ENCODE results near the gene TNKS1BP1. TPM values are rescaled to one million over a fixed set of nuclear protein-coding genes. Genes with fewer than 3 reads are reported as not detected.
"Not testable (repeated sequence)": the region's sequence is repeated elsewhere in the genome, so short reads cannot be mapped to it uniquely, and the experiment has no call there.

Gene TNKS1BP1
- total RNA-seq, 4 donors from 2014 or later, result 98.5 to 165 (median 125) TPM

DNA sequence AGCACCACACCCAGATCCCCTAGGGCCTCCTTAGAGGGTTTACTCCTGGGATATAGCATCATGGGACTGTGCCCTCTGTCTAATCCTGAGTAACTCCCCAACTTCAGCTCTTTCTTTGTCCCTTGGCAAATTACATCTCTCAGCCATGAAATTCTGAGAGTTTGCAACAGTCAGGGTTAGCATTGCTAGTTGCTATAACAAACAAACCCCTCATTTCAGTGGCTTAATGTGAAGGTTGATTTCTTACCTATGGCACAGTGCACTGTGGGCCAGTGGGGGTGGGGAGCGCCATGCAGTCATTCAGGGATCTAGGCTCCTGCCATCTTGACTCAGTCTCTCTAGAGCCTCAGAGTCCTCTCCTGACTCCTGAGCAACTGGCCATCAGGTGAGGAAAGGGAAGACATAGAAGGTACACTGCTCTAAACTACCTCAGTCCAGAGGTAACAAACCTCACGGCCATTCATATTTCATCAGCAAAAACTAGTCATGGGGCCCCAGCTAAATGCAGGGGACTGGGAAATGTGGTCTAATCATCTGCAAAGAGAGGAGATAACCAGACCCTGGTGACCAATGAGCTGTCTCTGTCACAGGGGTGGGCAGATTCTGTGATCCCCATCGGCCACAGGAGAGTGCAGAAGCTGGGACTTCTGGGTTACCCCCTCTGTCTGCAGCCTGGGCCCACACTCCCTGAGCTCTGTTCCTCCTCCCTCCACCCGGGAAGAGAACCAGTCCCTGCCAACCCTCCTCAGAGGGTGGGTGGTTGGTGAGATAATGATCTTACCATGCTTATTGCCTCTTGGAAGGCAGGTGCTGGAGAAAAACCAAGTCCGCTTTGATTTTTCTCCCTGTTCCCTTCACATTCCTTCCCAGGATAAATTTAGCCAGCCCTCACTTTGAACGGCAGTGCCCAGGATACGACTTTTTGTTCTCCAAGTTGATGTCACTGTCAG, 38.7 kb upstream of the TNKS1BP1 start:
- ATAC-seq (no peak), DNase-seq (no peak)
- Histone ChIP-seq H3K9me3 (no peaks in the 10 kb centered on the region), H3K36me3 (no peaks in the 10 kb centered on the region), H3K4me3 (no peak overlapping the region), H3K27ac (no peak overlapping the region), H3K4me1 (peaks cover 3 to 11% of the 10 kb centered on the region in 2 donors), H3K27me3 (no peaks in the 10 kb centered on the region)
- TF ChIP-seq, protein P1, sequence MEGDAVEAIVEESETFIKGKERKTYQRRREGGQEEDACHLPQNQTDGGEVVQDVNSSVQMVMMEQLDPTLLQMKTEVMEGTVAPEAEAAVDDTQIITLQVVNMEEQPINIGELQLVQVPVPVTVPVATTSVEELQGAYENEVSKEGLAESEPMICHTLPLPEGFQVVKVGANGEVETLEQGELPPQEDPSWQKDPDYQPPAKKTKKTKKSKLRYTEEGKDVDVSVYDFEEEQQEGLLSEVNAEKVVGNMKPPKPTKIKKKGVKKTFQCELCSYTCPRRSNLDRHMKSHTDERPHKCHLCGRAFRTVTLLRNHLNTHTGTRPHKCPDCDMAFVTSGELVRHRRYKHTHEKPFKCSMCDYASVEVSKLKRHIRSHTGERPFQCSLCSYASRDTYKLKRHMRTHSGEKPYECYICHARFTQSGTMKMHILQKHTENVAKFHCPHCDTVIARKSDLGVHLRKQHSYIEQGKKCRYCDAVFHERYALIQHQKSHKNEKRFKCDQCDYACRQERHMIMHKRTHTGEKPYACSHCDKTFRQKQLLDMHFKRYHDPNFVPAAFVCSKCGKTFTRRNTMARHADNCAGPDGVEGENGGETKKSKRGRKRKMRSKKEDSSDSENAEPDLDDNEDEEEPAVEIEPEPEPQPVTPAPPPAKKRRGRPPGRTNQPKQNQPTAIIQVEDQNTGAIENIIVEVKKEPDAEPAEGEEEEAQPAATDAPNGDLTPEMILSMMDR (IDR thresholded peaks at IDR 0.05 in 4 of 5, conservative IDR thresholded peaks at IDR 0.05 in 1 of 5), result no peak
- TF ChIP-seq POLR2A (IDR thresholded peaks at IDR 0.05), result no peak
- in situ Hi-C loops (cut with MboI; ENCODE audit: low sequenced_read_pairs in 4 of 4) (loop anchor here in 2 of 4 donors (25.0 kb wide), 2 partner anchors 251 to 526 kb away; no protein-coding TSS in a partner anchor), intact Hi-C loops (cut with DNase I; ENCODE audit: low total_unique reads) (no loop called here)

DNA sequence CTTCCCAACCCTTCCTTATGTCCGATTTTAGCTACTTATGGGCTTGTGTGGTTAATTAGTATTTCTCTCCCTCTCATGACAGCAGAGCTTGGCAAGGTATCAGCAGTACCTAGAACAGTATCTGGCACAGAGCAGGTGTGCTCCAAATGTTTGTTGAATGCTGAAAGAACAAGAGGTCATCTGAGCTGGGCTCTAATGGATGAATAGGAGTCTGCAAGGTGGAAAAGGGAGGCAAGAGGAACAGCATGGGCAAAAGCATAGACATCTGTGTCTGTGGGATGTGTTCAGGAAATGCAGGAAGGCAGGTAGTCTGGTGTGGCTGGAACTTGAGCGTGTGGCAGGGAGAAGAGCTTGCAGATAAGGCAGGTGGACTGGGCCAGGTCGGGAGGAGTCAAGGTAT, 37.2 kb upstream of the TNKS1BP1 start:
- TF ChIP-seq, protein P1 (IDR thresholded peaks at IDR 0.05 in 4 of 5, conservative IDR thresholded peaks at IDR 0.05 in 1 of 5), result no peak
- TF ChIP-seq POLR2A (IDR thresholded peaks at IDR 0.05), result no peak
- H3K36me3 ChIP-seq, result no peaks in the 10 kb centered on the region
- intact Hi-C loops (cut with DNase I; ENCODE audit: low total_unique reads), result no loop called here
- no peak overlapping the region for H3K27ac ChIP-seq
- H3K27me3 ChIP-seq, result no peaks in the 10 kb centered on the region
- ATAC-seq (no peak), DNase-seq (no peak)
- no peaks in the 10 kb centered on the region for H3K9me3 ChIP-seq
- H3K4me1 ChIP-seq, result peaks cover 3 to 11% of the 10 kb centered on the region in 2 donors
- no peak overlapping the region for H3K4me3 ChIP-seq
- in situ Hi-C loops (cut with MboI; ENCODE audit: low sequenced_read_pairs in 4 of 4), result loop anchor here in 2 of 4 donors (25.0 kb wide), 2 partner anchors 250 to 525 kb away; no protein-coding TSS in a partner anchor

DNA sequence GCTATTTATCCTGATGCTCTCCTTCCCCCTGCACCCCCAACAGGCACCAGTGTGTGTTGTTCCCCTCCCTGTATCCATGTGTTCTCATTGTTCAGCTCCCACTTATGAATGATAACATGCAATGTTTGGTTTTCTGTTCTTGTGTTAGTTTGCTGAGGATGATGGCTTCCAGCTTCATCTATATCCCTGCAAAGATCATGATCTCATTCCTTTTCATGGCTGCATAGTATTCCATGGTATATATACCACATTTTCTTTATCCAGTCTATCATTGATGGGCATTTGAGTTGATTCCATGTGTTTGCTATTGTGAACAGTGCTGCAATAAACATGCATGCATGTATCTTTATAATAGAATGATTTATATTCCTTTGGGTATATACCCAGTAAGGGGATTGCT, 36.7 kb upstream of the TNKS1BP1 start:
- H3K9me3 ChIP-seq; intact Hi-C loops (cut with DNase I; ENCODE audit: low total_unique reads); H3K4me3 ChIP-seq; H3K27ac ChIP-seq; DNase-seq; ATAC-seq; H3K27me3 ChIP-seq; H3K36me3 ChIP-seq: not testable (repeated sequence)
- in situ Hi-C loops (cut with MboI; ENCODE audit: low sequenced_read_pairs in 4 of 4), result loop anchor here in 2 of 4 donors (25.0 kb wide), 2 partner anchors 249 to 524 kb away; no protein-coding TSS in a partner anchor
- peaks cover 3 to 11% of the 10 kb centered on the region in 2 donors for H3K4me1 ChIP-seq

DNA sequence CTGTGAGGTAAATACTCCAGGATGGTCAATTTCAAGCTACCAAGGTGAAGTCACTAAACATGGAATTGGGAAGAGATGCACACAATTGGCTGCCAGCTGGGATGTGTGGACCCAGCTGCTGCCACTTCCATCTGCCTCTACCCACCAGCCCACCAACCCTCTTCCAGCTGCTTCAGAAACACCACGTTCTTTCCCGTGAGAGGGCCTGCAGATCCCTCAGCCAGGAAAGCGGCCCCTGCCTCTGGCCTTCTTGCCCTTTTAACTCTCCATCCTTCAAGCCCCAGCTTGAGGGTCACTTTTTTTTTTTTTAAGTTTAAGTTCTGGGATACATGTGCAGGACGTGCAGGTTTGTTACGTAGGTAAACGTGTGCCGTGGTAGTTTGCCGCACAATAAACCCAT, 36.2 kb upstream of the TNKS1BP1 start:
- no peak overlapping the region for H3K4me3 ChIP-seq
- H3K4me1 ChIP-seq, result peaks cover 3 to 11% of the 10 kb centered on the region in 2 donors
- no peak for DNase-seq
- no peaks in the 10 kb centered on the region for H3K9me3 ChIP-seq
- intact Hi-C loops (cut with DNase I; ENCODE audit: low total_unique reads), result no loop called here
- in situ Hi-C loops (cut with MboI; ENCODE audit: low sequenced_read_pairs in 4 of 4), result loop anchor here in 2 of 4 donors (25.0 kb wide), 2 partner anchors 249 to 524 kb away; no protein-coding TSS in a partner anchor
- H3K27ac ChIP-seq, result no peak overlapping the region
- H3K36me3 ChIP-seq, result no peaks in the 10 kb centered on the region
- TF ChIP-seq, protein P1 (IDR thresholded peaks at IDR 0.05 in 4 of 5, conservative IDR thresholded peaks at IDR 0.05 in 1 of 5), result no peak
- no peak for TF ChIP-seq POLR2A (IDR thresholded peaks at IDR 0.05)
- ATAC-seq, result no peak
- H3K27me3 ChIP-seq, result no peaks in the 10 kb centered on the region

All from gastrocnemius medialis (tissue), 4 donors.